Endometrial microvascular endothelial cells (primary cell): ENCODE measurements around the gene ADGRD2. TPM values are rescaled to one million over a fixed set of nuclear protein-coding genes. Genes with fewer than 3 reads are reported as not detected.

Source experiments
- in situ Hi-C: cut with HindIII; loops from 2 replicates; pipeline ENCODE4 v1.10.0; 2017; ENCODE audit warnings: low sequenced_read_pairs, low pct_unique_long_range_greater_than_20kb; ENCODE audit errors: inconsistent ontology term
- total RNA-seq: library from RNA; depleted of rRNA; stranded (reverse); fragments of >200 nt; gene quantifications from one replicate; pipeline ENCODE4 v1.2.3, GENCODE V29; 2015; ENCODE audit errors: inconsistent ontology term

The ADGRD2 gene
- total RNA-seq, 1 donor from 2014 or later: not detected

- in situ Hi-C loops: no loop called here
Observed at GRCh38 chr9:124436320-124436719, 13.9 kb upstream of the ADGRD2 start.

GRCh38 chr9:124437086-124437485 is 13.2 kb upstream of the ADGRD2 start:
- in situ Hi-C loops: no loop called here

GRCh38 chr9:124438091-124438490 is 12.2 kb upstream of the ADGRD2 start:
- in situ Hi-C loops: no loop called here

DNA sequence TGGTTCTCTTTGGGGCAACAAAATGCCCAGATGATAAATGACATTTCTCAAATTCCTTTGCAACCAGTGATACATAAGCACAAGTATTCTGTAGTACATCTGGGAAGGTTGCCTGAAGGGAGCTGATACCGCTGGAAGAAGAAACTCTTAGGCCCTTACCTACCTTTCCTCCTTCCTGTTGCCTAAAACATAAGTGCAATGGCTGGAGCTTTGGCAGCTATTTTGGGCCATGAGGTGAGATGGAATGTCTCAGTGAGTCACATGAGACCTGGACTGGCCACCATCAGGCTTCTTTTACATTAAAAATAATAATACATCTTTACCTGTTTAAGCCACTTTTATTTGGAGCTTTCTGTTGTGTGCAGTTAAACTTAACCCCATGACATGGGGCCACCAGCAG is 11.2 kb upstream of the ADGRD2 start:
- in situ Hi-C loops: no loop called here

- in situ Hi-C loops: no loop called here
Observed at GRCh38 chr9:124439686-124440243, 10.5 kb upstream of the ADGRD2 start.

- in situ Hi-C loops: no loop called here
Observed at GRCh38 chr9:124440786-124441185, 9.5 kb upstream of the ADGRD2 start.

DNA sequence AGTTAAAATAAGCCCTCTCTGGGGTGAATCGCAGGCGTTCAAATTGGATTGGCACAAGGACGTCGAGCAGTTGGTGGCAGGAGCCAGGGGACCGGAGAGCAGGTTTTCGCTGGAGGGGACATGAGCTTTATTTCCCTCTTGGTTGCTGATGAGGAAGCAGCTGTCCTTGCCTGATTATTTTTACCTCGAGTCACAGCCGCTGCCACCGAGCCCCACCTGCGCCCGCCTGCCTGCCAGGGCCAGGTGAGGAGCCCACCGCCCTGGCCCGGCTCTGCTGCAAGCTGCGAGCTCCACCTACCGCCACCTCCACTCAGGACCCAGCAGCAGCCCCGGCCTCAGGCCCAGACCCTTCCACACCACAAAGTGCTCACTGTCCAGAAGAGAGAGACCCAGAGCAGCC is 9.0 kb upstream of the ADGRD2 start:
- in situ Hi-C loops: no loop called here

DNA sequence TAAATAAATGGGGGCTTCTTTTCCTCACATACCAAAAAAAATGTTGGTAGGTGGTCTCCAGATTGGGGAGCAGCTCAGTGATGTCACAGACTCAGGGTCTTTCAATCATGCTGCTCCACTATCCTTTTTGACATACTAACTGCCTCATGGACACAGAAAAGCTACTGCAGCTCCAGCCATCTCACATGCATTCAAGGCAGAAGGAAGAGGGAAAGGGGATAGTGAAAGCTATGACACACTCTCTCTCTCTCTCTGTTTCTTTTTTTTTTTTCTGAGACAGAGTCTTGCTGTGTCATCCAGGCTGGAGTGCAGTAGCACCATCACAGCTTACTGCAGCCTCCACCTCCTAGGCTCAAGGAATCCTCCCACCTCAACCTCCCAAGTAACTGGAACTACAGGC is 7.9 kb upstream of the ADGRD2 start:
- in situ Hi-C loops: no loop called here

DNA sequence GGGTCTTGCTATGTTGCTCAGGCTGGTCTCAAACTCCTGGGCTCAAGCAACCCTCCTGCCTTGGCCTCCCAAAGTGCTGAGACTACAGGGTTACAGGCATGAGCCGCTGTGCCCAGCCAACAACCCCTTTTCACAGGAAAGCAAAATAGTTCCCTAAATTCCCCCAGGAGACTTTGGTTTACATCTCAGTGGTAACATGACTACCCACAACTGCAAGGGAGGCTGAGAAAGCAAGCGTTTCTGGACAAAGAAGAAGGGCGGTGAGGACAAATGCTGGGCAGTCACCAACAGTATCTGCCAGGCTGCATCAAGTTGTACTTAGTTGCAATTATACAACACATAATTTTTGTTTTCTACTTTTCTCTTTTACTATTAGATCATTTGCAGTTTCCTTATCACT is 7.4 kb upstream of the ADGRD2 start:
- in situ Hi-C loops: no loop called here

DNA sequence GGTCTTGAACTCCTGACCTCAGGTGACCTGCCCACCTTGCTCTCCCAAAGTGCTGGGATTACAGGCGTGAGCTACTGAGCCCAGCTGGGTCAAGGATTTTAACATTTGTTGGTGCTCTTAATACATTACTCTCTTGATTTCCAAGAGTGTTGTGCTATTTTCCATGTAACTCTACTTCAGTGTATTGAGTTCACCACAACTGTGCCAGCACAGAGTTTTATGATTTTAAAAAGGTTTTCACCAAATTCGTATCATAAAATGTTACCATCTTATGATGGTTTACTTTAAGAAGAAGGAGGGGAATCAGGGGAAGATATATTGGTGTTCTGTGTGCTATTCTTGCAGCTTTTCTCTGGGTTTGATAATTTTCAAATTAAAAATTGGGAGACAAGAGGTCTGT is 6.6 kb upstream of the ADGRD2 start:
- in situ Hi-C loops: no loop called here

GRCh38 chr9:124444166-124444565 is 6.1 kb upstream of the ADGRD2 start:
- in situ Hi-C loops: no loop called here

DNA sequence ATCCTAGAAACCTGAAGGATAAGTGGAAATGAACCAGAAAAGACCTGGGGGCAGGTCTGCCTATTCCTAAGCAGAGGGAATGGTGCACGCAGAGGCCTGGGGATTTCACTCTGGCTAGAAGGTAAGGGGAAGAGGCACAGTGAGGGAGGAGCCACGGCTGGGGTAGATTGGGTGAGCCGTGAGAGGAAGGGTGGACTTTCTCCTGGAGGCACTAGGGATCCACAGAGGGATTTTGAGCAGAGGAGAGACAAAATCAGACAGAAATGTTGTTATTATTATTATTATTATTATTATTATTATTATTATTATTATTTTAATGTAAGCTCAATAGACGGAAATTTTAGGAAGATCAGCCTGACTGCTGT is 3.0 kb upstream of the ADGRD2 start:
- in situ Hi-C loops: no loop called here

GRCh38 chr9:124448019-124448418 is 2.2 kb upstream of the ADGRD2 start:
- in situ Hi-C loops: no loop called here

DNA sequence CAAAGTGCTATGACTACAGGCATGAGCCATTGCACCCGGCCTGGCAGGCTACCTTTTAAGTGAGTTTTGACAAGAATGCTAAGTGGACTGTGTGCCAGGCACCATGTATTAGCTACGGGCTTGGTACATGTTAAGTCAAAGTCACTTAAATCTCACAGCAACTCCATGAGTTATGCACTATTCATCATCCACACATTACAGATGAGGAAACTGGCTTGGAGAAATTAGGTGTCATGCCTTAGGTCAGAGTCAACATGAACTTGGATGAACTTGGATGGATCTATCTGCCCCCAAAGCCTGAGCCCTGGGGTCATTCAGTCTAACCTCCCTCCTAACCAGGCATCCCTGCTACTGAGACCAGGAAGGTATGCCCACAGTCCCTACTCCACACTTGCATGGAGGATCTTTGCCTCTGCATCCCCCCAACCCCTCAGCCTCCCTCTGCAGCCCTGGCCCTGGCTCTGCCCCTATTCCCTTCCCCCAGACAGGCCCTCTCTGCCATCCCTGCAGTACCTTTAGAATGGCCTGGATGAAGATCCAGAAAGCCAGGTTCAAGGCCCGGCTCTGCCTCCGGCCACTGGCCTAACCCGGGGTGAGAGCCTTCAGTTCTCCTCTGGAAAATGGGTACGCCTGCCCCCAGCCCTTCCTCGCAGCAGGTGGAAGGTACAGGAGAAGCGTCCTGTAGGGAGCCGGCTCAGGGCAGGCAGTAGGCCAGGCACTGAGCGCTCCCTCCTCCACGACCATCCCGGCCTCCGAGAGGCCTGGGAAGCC is 685 bp upstream of the ADGRD2 start:
- in situ Hi-C loops: no loop called here

DNA sequence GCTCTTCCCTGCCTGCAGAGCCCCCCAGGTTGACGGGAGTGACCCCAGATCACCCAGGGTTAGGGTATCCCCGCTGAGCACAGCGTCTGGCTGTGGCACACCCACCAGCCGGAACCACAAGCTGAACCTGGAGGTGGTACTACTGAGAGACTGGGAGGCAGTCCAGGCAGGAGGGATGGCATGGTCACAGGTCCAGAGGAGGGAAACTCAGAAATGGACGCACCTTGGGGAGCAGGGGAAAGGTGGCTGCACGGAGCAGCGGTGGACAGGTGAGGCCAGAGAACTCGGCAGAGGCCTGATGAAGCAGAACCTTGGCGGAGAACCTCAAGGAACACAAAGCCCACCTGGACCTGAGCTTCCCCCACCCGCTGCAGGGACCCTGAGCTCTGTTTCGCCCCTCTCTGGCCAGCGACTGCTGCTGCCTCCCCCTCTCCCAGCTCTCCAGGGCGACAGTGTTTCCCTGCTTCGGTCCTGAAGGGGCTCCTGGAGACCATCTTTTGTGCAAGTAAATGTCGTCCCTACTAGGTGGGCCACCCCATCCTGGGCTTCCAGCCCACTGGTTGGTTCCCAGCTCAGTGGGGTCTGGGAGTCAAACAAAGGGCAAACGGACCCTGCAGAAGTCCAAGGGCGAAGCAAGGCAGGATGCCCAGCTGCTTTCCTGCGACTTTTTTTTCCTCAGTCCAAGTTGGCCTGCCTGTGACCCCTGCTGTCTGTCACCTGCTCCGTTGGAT is 845 bp downstream of the ADGRD2 start:
- in situ Hi-C loops: no loop called here

DNA sequence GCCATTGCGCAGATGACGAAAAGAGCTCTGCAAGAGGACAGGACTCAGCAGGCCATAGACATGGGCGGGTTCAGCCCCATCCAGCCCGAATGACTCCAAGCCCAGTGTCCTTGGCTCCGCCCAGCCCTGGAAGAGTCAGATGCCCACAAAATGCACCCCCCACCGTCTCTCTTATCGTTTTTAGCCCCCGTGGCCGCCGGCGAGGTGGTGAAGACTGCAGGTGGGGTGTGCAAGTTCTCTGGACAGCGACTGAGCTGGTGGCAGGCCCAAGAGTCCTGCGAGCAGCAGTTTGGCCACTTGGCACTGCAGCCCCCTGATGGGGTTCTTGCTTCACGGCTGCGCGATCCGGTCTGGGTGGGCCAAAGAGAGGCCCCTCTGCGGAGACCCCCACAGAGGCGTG is 2.1 kb downstream of the ADGRD2 start:
- in situ Hi-C loops: no loop called here

- in situ Hi-C loops: no loop called here
Observed at GRCh38 chr9:124452841-124453585, 2.8 kb downstream of the ADGRD2 start.

- in situ Hi-C loops: no loop called here
Observed at GRCh38 chr9:124453586-124454191, 3.4 kb downstream of the ADGRD2 start.

GRCh38 chr9:124454296-124454695 is 4.0 kb downstream of the ADGRD2 start:
- in situ Hi-C loops: no loop called here
